Measurements from ENCODE around the gene TASP1. TPM values are rescaled to one million over a fixed set of nuclear protein-coding genes. Genes with fewer than 3 reads are reported as not detected.
"Not testable (repeated sequence)": the region's sequence is repeated elsewhere in the genome, so short reads cannot be mapped to it uniquely, and the experiment has no call there.

Gene TASP1
- total and polyA plus RNA-seq, 2 experiments from 2014 or later: 7.6 to 8.4 TPM

DNA sequence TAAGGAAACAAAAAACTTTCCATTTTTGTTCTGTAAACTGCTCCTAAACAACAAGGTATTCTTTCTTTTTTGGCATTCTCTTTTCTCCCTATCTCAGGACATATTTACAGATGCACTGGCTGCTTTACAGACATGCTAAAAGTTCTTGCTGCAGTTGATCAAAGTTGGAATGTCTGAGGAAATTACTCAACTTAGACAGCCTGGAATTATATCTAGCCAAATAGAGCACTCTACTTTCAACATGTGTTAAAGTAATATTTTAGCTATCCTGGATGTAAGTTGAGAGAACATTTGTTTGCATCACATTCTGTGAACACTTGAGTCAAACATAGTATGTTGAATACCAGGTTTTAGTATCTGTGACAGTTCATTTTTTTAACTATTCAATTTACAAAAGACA is 24.8 kb downstream of the TASP1 start:
- peak; percentile 8 for DNase-seq
- Histone ChIP-seq H3K9me3 (ENCODE audit: low read depth) (no peaks in the 10 kb centered on the region), H3K27ac (no peak overlapping the region), H2AFZ (no peak overlapping the region), H3K36me3 (ENCODE audit: low read depth) (0 out of 2 replicates have a peak, but pooled peaks cover 10% of the 10 kb centered on the region), H3K4me1 (ENCODE audit: insufficient read depth) (peaks cover 11% of the 10 kb centered on the region), H3K27me3 (replicated peaks; ENCODE audit: insufficient read depth) (no peaks in the 10 kb centered on the region), H3F3A (ENCODE audit: insufficient read depth) (0 out of 2 replicates have a peak, but pooled peaks cover 3% of the 10 kb centered on the region), H3K9ac (no peak overlapping the region), H3K79me2 (ENCODE audit: insufficient read depth) (no peaks in the 10 kb centered on the region), H3K4me3 (no peak overlapping the region), H3K9me2 (ENCODE audit: insufficient read depth) (no peaks in the 10 kb centered on the region), H3K4me2 (ENCODE audit: unreplicated experiment) (no peak overlapping the region), H4K20me1 (ENCODE audit: insufficient read depth) (no peaks in the 10 kb centered on the region)
- TF ChIP-seq EZH2phosphoT487 (IDR thresholded peaks at IDR 0.05; ENCODE audit: insufficient read depth, low read depth) (no peak), EZH2 (IDR thresholded peaks at IDR 0.05; ENCODE audit: insufficient read depth, poor library complexity, severe bottlenecking) (no peak)
- in situ Hi-C loops (cut with MboI): no loop called here

DNA sequence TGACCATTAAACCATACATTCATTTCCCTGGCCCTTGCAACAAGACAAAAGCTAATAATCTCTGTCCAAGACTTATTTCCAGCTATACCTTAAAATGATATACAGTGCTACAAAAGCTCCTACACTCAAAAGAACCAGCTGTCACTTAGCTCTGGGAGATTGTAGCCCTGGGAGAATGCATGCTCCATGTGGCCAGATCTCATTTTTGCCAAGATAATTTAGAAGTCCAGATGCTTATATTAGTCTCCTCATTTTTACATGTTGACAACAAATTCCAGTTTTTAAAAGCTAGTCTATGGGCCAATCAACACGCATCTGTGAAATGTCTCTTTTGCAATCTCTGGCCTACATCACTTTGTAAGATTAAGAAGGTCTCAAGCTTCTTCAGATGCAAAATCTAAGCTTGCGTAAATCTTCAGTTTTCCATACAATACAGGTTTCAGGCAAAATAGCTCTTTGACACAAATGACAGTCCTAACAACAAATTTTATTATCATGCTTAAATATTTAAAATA is 27.1 kb downstream of the TASP1 start:
- Histone ChIP-seq H3K36me3 (ENCODE audit: low read depth) (0 out of 2 replicates have a peak, but pooled peaks cover 7% of the 10 kb centered on the region), H3K27ac (no peak overlapping the region), H2AFZ (no peak overlapping the region), H3K4me3 (no peak overlapping the region), H3K9me3 (ENCODE audit: low read depth) (no peaks in the 10 kb centered on the region), H4K20me1 (ENCODE audit: insufficient read depth) (no peaks in the 10 kb centered on the region), H3K9me2 (ENCODE audit: insufficient read depth) (no peaks in the 10 kb centered on the region), H3K9ac (no peak overlapping the region), H3K27me3 (replicated peaks; ENCODE audit: insufficient read depth) (no peaks in the 10 kb centered on the region), H3K4me1 (ENCODE audit: insufficient read depth) (peaks cover 11% of the 10 kb centered on the region), H3F3A (ENCODE audit: insufficient read depth) (0 out of 2 replicates have a peak, but pooled peaks cover 3% of the 10 kb centered on the region), H3K4me2 (ENCODE audit: unreplicated experiment) (no peak overlapping the region), H3K79me2 (ENCODE audit: insufficient read depth) (no peaks in the 10 kb centered on the region)
- WGBS, 2 experiments (ENCODE audit: low coverage in 1 of 2, low lambda C conversion rate in 2 of 2, missing lambda C conversion rate in 2 of 2): 97 to 98% methylated on average over 2 of the region's 2 CpGs
- in situ Hi-C loops (cut with MboI): no loop called here
- DNase-seq: no peak
- TF ChIP-seq EZH2phosphoT487 (IDR thresholded peaks at IDR 0.05; ENCODE audit: insufficient read depth, low read depth) (no peak), EZH2 (IDR thresholded peaks at IDR 0.05; ENCODE audit: insufficient read depth, poor library complexity, severe bottlenecking) (no peak)

DNA sequence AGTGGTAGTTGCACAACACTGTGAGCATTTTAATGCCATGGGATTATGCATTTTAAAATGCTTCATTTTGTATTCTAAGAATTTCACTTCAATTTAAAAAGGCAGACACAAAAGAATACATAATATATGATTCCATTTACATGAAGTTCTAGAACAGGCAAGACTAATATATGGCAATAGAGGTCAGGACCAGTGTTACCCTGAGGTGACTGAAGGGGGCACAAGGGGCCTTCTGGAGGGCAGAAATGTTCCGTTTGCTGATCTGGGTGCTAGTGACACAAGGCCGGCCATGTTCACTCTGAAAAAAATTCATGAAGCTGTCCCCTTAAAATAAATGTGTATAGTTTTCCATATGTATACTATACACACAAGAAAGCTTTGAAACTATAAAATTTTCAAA is 28.5 kb downstream of the TASP1 start:
- TF ChIP-seq EZH2phosphoT487 (IDR thresholded peaks at IDR 0.05; ENCODE audit: insufficient read depth, low read depth) (no peak), EZH2 (IDR thresholded peaks at IDR 0.05; ENCODE audit: insufficient read depth, poor library complexity, severe bottlenecking) (no peak)
- no peak for DNase-seq

DNA sequence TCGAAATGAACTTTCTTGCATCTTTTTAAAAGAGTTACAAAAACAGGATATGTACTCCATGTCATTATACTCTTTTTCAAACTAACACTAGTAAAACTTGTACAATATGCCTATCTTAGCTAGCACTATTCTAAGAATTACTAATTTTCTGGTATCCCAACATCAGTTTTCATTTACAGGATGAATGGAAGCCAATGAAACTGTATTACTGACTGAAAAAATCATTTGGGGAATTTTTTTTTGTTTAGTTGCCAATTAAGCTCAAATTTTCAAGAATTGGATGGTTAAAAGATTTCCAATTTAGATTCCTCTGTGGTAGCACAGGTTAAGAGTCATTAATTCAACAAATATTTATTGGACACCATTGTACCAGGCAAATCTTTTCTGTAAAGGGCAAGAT is 30.7 kb downstream of the TASP1 start:
- no peaks in the 10 kb centered on the region for H3F3A ChIP-seq (ENCODE audit: insufficient read depth)
- TF ChIP-seq EZH2phosphoT487 (IDR thresholded peaks at IDR 0.05; ENCODE audit: insufficient read depth, low read depth) (no peak), EZH2 (IDR thresholded peaks at IDR 0.05; ENCODE audit: insufficient read depth, poor library complexity, severe bottlenecking) (no peak)

More for the DNA sequence above, 28.5 kb downstream of the TASP1 start:
- Histone ChIP-seq H4K20me1 (ENCODE audit: insufficient read depth) (no peaks in the 10 kb centered on the region), H3K27me3 (replicated peaks; ENCODE audit: insufficient read depth) (no peaks in the 10 kb centered on the region), H3F3A (ENCODE audit: insufficient read depth) (0 out of 2 replicates have a peak, but pooled peaks cover 3% of the 10 kb centered on the region), H3K4me3 (no peak overlapping the region), H3K27ac (no peak overlapping the region), H3K4me2 (ENCODE audit: unreplicated experiment) (no peak overlapping the region), H2AFZ (no peak overlapping the region), H3K79me2 (ENCODE audit: insufficient read depth) (no peaks in the 10 kb centered on the region), H3K4me1 (ENCODE audit: insufficient read depth) (peaks cover 7% of the 10 kb centered on the region), H3K9me3 (ENCODE audit: low read depth) (no peaks in the 10 kb centered on the region), H3K36me3 (ENCODE audit: low read depth) (no peaks in the 10 kb centered on the region), H3K9ac (no peak overlapping the region), H3K9me2 (ENCODE audit: insufficient read depth) (no peaks in the 10 kb centered on the region)
- 100% methylated on average over 2 of the region's 2 CpGs for WGBS, 2 experiments (ENCODE audit: low coverage in 1 of 2, low lambda C conversion rate in 2 of 2, missing lambda C conversion rate in 2 of 2)
- in situ Hi-C loops (cut with MboI): no loop called here

DNA sequence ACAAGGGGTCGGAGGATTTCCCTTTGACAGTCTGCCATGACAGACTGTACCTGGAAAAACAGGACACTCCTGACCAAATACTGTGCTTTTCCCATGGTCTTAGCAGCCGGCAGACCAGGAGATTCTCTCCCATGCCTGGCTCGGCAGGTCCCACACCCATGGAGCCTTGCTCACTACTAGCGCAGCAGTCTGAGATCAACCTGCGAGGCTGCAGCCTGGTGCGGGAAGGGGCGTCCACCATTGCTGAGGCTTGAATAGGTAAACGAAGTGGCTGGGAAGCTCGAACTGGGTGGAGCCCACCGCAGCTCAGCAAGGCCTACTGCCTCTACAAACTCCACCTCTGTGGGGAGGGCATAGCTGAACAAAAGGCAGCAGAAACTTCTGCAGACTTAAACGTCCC is 45.3 kb downstream of the TASP1 start:
- H3K27ac ChIP-seq; H3K36me3 ChIP-seq (ENCODE audit: low read depth); H2AFZ ChIP-seq; H3K9ac ChIP-seq; H3F3A ChIP-seq (ENCODE audit: insufficient read depth); H3K4me1 ChIP-seq (ENCODE audit: insufficient read depth); H3K4me3 ChIP-seq; H3K79me2 ChIP-seq (ENCODE audit: insufficient read depth); H3K9me2 ChIP-seq (ENCODE audit: insufficient read depth); H3K9me3 ChIP-seq (ENCODE audit: low read depth); DNase-seq; H4K20me1 ChIP-seq (ENCODE audit: insufficient read depth); H3K27me3 ChIP-seq (replicated peaks; ENCODE audit: insufficient read depth); H3K4me2 ChIP-seq (ENCODE audit: unreplicated experiment); in situ Hi-C loops (cut with MboI): not testable (repeated sequence)
- 96% methylated on average over 11 of the region's 11 CpGs for WGBS, 2 experiments (ENCODE audit: low coverage in 1 of 2, low lambda C conversion rate in 2 of 2, missing lambda C conversion rate in 2 of 2)

More for the DNA sequence above, 30.7 kb downstream of the TASP1 start:
- DNase-seq: no peak
- Histone ChIP-seq H3K4me2 (ENCODE audit: unreplicated experiment) (no peak overlapping the region), H3K9ac (no peak overlapping the region), H3K79me2 (ENCODE audit: insufficient read depth) (no peaks in the 10 kb centered on the region), H4K20me1 (ENCODE audit: insufficient read depth) (no peaks in the 10 kb centered on the region), H2AFZ (no peak overlapping the region), H3K27ac (no peak overlapping the region), H3K27me3 (replicated peaks; ENCODE audit: insufficient read depth) (no peaks in the 10 kb centered on the region), H3K9me3 (ENCODE audit: low read depth) (no peaks in the 10 kb centered on the region), H3K4me3 (no peak overlapping the region), H3K4me1 (ENCODE audit: insufficient read depth) (no peaks in the 10 kb centered on the region), H3K36me3 (ENCODE audit: low read depth) (no peaks in the 10 kb centered on the region), H3K9me2 (ENCODE audit: insufficient read depth) (no peaks in the 10 kb centered on the region)
- 38 to 48% methylated on average over 1 of the region's 1 CpG for WGBS, 2 experiments (ENCODE audit: low coverage in 1 of 2, low lambda C conversion rate in 2 of 2, missing lambda C conversion rate in 2 of 2)
- in situ Hi-C loops (cut with MboI): no loop called here
